Large intestine (tissue), 3 donors: Measurements from ENCODE around the gene LTBP2. TPM values are rescaled to one million over a fixed set of nuclear protein-coding genes. Genes with fewer than 3 reads are reported as not detected.

Experiments
- DNase-seq, 2 donors: peaks; one replicate each; pipeline versions ENCODE4 v3.0.0 to v3.0.0-alpha.2; 2013
- H3K27ac ChIP-seq: one replicate; pipeline ENCODE4 v1.5.1; 2013; ENCODE audit warnings: low read length
- H3K27me3 ChIP-seq: 2 replicates; pipeline ENCODE4 v1.6.1; 2013; ENCODE audit warnings: low read length; ENCODE audit not compliant: control insufficient read depth, insufficient read depth
- H3K36me3 ChIP-seq: 2 replicates; pipeline ENCODE4 v1.6.1; 2013; ENCODE audit warnings: low read length; ENCODE audit not compliant: control insufficient read depth, insufficient read depth
- H3K4me1 ChIP-seq: one replicate; pipeline ENCODE4 v1.6.1; 2013; ENCODE audit warnings: low read length; ENCODE audit not compliant: control insufficient read depth, insufficient read depth
- H3K4me3 ChIP-seq: one replicate; pipeline ENCODE4 v1.5.1; 2013; ENCODE audit warnings: low read length
- H3K9me3 ChIP-seq: one replicate; pipeline ENCODE4 v1.6.1; 2013; ENCODE audit warnings: mild to moderate bottlenecking, low read depth, low read length, moderate library complexity; ENCODE audit not compliant: control insufficient read depth
- WGBS: methylation state at CpG from one replicate; pipeline ENCODE4 v1.1.5; 2013; ENCODE audit warnings: low lambda C conversion rate; ENCODE audit not compliant: insufficient coverage; 5-methylcytosine and 5-hydroxymethylcytosine counted together
- polyA plus RNA-seq: library from polyadenylated mRNA; unstranded; fragments of 120-200 nt; gene quantifications from one replicate; pipeline ENCODE4 v1.2.1, GENCODE V29; 2013

Gene LTBP2
- polyA plus RNA-seq, 1 donor: 3.5 TPM

GRCh38 chr14:74501691-74502090 is 110.3 kb downstream of the LTBP2 start:
- Histone ChIP-seq H3K27me3 (no peaks in the 10 kb centered on the region), H3K27ac (no peak overlapping the region), H3K4me1 (no peaks in the 10 kb centered on the region), H3K9me3 (no peaks in the 10 kb centered on the region), H3K36me3 (no peaks in the 10 kb centered on the region), H3K4me3 (no peak overlapping the region)
- no peak for DNase-seq
- no CpG with 5 or more reads among the region's 5 CpGs for WGBS

DNA sequence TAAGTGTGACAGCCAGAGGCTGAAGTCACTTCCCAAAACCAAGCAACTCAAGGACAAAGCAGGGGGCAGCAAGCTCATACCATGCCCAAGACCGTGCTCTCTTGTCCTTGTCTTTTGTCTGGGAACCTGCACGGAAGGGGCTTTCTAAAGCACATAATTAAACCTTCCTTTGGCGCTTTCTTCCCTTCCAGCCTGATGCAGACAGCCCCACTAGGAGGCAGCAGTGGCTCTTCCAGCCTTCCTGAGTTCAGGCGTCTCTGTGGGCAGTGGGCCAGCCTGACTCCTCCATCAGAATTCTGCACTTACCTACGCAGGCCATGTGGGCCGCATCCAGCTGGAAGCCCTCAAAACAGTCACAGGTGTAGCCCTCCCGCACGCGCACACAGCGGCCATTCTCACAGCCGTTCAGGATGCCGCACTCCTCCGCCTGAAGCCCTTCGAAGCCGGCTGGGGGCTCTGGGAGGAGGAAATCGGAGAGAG is 110.9 kb downstream of the LTBP2 start:
- DNase-seq: peak; percentile 43 to 48
- Histone ChIP-seq H3K4me3 (no peak overlapping the region), H3K27me3 (no peaks in the 10 kb centered on the region), H3K9me3 (no peaks in the 10 kb centered on the region), H3K4me1 (no peaks in the 10 kb centered on the region), H3K27ac (no peak overlapping the region), H3K36me3 (peaks cover 4% of the 10 kb centered on the region)
- WGBS: no CpG with 5 or more reads among the region's 16 CpGs

DNA sequence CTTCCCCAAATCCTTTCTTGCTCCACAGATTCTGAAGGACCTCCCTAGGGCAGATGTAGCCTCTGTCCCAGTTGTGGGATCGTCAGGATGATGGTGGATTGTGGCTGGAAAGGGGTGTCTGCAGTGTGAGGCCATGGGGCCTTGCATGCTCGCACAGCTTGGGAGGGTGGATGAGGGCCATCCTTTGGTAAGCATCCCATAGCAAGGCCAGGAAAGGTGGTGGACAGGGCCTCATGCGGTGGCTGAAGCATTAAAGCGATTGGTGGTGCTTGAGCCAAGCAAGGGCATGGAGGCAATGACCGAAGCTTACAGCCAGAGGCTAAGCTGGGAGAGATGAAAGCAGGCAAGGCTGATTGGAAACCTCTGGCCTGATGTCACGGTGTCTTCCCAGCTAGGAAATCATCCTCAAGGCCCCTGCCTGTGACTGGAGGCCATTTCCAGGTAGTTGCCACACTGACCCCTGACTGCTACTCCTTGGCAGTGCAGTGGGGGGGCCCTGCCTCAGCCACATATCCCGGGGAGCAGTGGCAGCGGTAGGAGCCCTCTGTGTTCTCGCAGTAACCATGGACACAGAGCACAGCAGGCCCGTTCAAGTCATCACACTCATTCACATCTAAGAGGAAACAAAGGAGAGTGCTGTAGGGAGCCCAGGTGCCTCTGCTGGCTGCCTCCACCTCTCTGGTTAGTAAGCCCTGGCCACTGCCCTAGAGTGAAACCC is 111.5 kb downstream of the LTBP2 start:
- H3K27ac ChIP-seq: no peak overlapping the region

DNA sequence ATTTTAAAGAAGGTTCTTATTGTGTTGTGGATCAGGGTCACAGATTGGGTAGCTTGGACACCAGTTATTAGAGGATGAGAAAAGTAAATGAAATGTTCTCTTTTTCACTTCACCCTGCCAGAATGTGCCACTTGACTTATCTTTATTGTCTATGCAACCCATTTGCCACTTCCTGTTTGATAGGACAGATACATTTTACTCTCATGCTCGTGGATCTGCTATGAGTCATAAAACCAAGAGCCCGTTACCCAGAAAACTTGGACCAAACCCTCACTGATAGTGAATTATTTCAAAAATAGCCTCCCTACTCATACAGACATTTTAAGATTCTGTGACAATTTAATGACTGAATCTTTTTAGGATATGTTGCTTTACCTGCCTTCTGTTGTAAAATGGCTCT is 116.7 kb downstream of the LTBP2 start:
- Histone ChIP-seq H3K27me3 (no peaks in the 10 kb centered on the region), H3K27ac (peak overlapping the region; percentile 49), H3K36me3 (peaks cover 4% of the 10 kb centered on the region), H3K4me1 (peaks cover 18% of the 10 kb centered on the region), H3K4me3 (no peak overlapping the region), H3K9me3 (no peaks in the 10 kb centered on the region)
- DNase-seq: no peak
- WGBS: no CpG with 5 or more reads among the region's 2 CpGs

More for the DNA sequence above, 111.5 kb downstream of the LTBP2 start:
- Histone ChIP-seq H3K4me3 (no peak overlapping the region), H3K9me3 (no peaks in the 10 kb centered on the region), H3K4me1 (no peaks in the 10 kb centered on the region), H3K36me3 (peaks cover 4% of the 10 kb centered on the region), H3K27me3 (no peaks in the 10 kb centered on the region)
- no CpG with 5 or more reads among the region's 10 CpGs for WGBS
- DNase-seq: no peak

- Histone ChIP-seq H3K4me1 (peaks cover 18% of the 10 kb centered on the region), H3K9me3 (no peaks in the 10 kb centered on the region), H3K36me3 (peaks cover 4% of the 10 kb centered on the region), H3K27ac (peak within 1 kb of the TSS; percentile 99), H3K4me3 (peak within 1 kb of the TSS; percentile 85), H3K27me3 (no peaks in the 10 kb centered on the region)
- no CpG with 5 or more reads among the region's 73 CpGs for WGBS
- DNase-seq: peak; percentile 99
These were observed 118.4 kb downstream of the LTBP2 start, which contains the start of gene ISCA2 for GRCh38 chr14:74493343-74494261. Gene ISCA2 (plus strand): TSS chr14:74493765. CDS start chr14:74493775, 10 bp downstream.

GRCh38 chr14:74492776-74493342 is 119.2 kb downstream of the LTBP2 start, which contains the start of gene NPC2:
Gene NPC2 (minus strand): TSS chr14:74493305. CDS start chr14:74493274, 31 bp downstream.
- Histone ChIP-seq H3K4me1 (peaks cover 18% of the 10 kb centered on the region), H3K27me3 (no peaks in the 10 kb centered on the region), H3K9me3 (no peaks in the 10 kb centered on the region), H3K27ac (peak within 1 kb of the TSS; percentile 99), H3K36me3 (peaks cover 4% of the 10 kb centered on the region), H3K4me3 (peak within 1 kb of the TSS; percentile 85)
- DNase-seq: no peak
- 0% methylated on average over 1 of the region's 35 CpGs for WGBS

DNA sequence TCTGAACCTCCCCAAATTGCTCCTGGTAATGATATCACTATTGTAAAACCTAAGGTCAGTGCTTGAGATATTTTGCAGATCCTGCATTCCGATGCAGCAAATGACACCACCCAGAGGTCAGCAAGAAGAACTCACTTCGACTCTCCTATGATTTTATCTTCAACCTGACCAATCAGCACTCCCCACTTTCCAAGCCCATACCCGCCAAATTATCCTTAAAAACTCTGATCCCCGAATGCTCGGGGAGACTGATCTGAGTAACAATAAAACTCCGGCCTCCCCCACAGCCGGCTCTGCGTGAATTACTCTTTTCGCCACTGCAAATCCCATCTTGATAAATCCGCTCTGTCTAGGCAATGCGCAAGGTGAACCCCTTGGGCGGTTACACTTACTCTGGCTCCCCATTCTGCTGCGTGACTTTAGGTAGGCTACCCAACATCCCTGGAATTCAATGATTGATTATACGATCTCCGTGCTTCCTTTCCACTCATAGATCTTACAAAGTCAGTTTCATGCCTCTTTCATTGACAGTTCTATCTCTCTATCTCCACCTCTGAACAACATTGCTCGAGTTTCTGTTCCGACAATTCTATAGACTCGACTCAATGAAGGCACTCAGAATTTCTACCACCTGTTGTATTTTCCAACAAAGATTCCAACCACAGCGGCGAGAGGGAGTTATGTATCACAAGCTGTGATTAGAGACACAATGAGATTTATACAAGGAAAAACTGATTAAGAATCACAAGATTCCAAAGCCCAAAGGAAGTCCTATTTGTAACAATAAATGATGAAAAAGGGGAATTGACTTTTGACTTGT is 119.9 kb downstream of the LTBP2 start:
- peaks cover 18% of the 10 kb centered on the region for H3K4me1 ChIP-seq
- peaks cover 4% of the 10 kb centered on the region for H3K36me3 ChIP-seq
- H3K27me3 ChIP-seq: no peaks in the 10 kb centered on the region

GRCh38 chr14:74490486-74490885 is 121.6 kb downstream of the LTBP2 start:
- H3K4me3 ChIP-seq: no peak overlapping the region
- no peak overlapping the region for H3K27ac ChIP-seq
- H3K4me1 ChIP-seq: peaks cover 23% of the 10 kb centered on the region
- H3K9me3 ChIP-seq: no peaks in the 10 kb centered on the region
- WGBS: no CpG with 5 or more reads among the region's 1 CpG
- no peaks in the 10 kb centered on the region for H3K27me3 ChIP-seq
- H3K36me3 ChIP-seq: peaks cover 5% of the 10 kb centered on the region
- no peak for DNase-seq

More for the DNA sequence above, 119.9 kb downstream of the LTBP2 start:
- DNase-seq: peak; percentile 29 to 62
- Histone ChIP-seq H3K4me3 (peak overlapping the region; percentile 85), H3K9me3 (no peaks in the 10 kb centered on the region), H3K27ac (peak overlapping the region; percentile 99)
- WGBS: 0% methylated on average over 1 of the region's 20 CpGs

GRCh38 chr14:74488786-74489397 is 123.1 kb downstream of the LTBP2 start:
- H3K4me1 ChIP-seq: peaks cover 12% of the 10 kb centered on the region
- H3K4me3 ChIP-seq: no peak overlapping the region
- DNase-seq: no peak
- H3K36me3 ChIP-seq: peaks cover 10% of the 10 kb centered on the region
- H3K9me3 ChIP-seq: no peaks in the 10 kb centered on the region
- H3K27ac ChIP-seq: no peak overlapping the region
- H3K27me3 ChIP-seq: no peaks in the 10 kb centered on the region
